OCI-LY1 (cell line): Measurements from ENCODE around the gene MDN1.

Experiments used
- CTCF ChIP-seq: fragments of 200-600 bp; sonication (generic), shearing (Covaris generic); IDR thresholded peaks from 2 replicates; pipeline ENCODE4 v1.5.1; 2017; ENCODE audit warnings: mild to moderate bottlenecking, antibody characterized with exemption, low read length, moderate library complexity, mixed read lengths
- EZH2 ChIP-seq: fragments of 200-600 bp; sonication (generic), shearing (Covaris generic); IDR thresholded peaks from 2 replicates; pipeline ENCODE4 v1.8.0; 2017; ENCODE audit warnings: borderline replicate concordance, mixed run types, mild to moderate bottlenecking, antibody characterized with exemption, low read length, moderate library complexity, mixed read lengths

DNA sequence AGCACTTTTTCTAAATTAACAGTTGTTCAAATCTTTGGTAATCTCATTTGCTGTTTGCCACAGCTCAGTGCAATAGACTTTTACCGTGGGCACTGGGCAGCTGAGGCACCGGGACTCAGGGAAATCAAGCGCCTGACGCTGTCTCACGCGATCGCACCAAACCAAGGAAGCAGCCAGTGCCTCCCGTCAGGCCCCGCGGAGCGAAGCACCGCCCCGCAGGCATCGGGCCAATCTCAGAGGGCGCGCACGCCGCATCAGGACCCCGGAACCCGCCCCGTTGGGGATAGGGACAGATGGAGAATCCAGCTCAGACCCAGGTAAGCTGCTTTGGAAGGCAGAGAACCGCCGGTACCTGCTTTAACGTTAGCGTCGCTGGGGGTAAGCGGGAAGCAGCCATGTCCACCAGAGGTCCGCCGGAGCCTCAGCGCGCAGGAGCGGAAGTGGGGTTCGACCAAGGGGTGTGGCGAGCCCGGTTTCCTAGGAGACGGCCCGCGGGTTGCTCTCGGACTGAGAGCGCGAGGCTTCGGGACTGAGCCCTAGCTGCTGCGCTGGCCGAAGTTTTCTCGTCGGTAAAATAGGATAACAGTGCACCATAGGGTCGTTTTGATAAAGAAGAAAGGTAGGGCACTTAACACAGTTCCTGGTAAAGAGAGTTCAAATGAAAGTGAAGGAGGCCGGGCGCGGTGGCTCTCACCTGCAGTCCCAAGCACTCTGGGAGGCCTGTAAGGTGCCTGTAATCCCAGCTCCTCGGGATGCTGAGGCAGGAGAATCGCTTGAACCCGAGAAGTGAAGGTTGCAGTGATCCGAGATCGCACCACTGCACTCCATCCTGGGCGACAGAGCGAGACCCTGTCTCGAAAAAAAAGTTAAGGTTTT, 181.0 kb downstream of the MDN1 start, which contains the start of gene LYRM2:
- TF ChIP-seq EZH2: no peak
- TF ChIP-seq CTCF: no peak
